GM12873 (cell line): ENCODE results near the gene FLNC.

Experiments
- CTCF ChIP-seq: IDR thresholded peaks from 2 replicates; pipeline ENCODE4 v1.5.1; 2012; ENCODE audit warnings: low read depth, mild to moderate bottlenecking, moderate library complexity, low read length, control low read depth; ENCODE audit not compliant: insufficient read depth; ENCODE audit errors: missing control alignments

FLNC gene

GRCh38 chr7:128885370-128886187 is 55.4 kb downstream of the FLNC start:
- TF ChIP-seq CTCF = no peak

GRCh38 chr7:128886391-128887168 is 56.4 kb downstream of the FLNC start:
- TF ChIP-seq CTCF = no peak

- TF ChIP-seq CTCF = no peak
Observed at GRCh38 chr7:128887169-128888038, 57.2 kb downstream of the FLNC start.

GRCh38 chr7:128888039-128888755 is 58.0 kb downstream of the FLNC start:
- no peak for TF ChIP-seq CTCF

GRCh38 chr7:128888756-128889095 is 58.5 kb downstream of the FLNC start:
- TF ChIP-seq CTCF = no peak

GRCh38 chr7:128889121-128889520 is 58.9 kb downstream of the FLNC start:
- no peak for TF ChIP-seq CTCF
